ENCODE data around the gene NFIX. TPM values are rescaled to one million over a fixed set of nuclear protein-coding genes. Genes with fewer than 3 reads are reported as not detected.
A peak's percentile ranks its signal among the peaks of the same experiment; 100 is the strongest.

NFIX gene
- total and polyA plus RNA-seq, 2 of the 13 experiments (the other 11 are each of a cell fraction or from before 2014, with no cell fraction given) = 3.4 to 5.4 TPM

GRCh38 chr19:12995596-12996405 is 526 bp downstream of the NFIX start (continued):
- TF ChIP-seq ZFP1 (CRISPR knock-in tag; IDR thresholded peaks at IDR 0.05) (no peak), NR1H2 (CRISPR knock-in tag; IDR thresholded peaks at IDR 0.05; ENCODE audit: borderline replicate concordance, low read depth) (no peak), ZNF674 (CRISPR knock-in tag; IDR thresholded peaks at IDR 0.05; ENCODE audit: low read depth) (no peak), ZNF260 (CRISPR knock-in tag; IDR thresholded peaks at IDR 0.05; ENCODE audit: borderline replicate concordance, low read depth) (no peak), RERE (CRISPR knock-in tag; IDR thresholded peaks at IDR 0.05; ENCODE audit: low read depth) (no peak), CENPX (CRISPR knock-in tag; IDR thresholded peaks at IDR 0.05) (no peak), ZNF446 (CRISPR knock-in tag; IDR thresholded peaks at IDR 0.05) (peak; percentile 59; the same call in 1 of the 2 replicates), TGIF2 (CRISPR knock-in tag; IDR thresholded peaks at IDR 0.05) (no peak), LCORL (IDR thresholded peaks at IDR 0.05) (no peak), LCORL (CRISPR knock-in tag; IDR thresholded peaks at IDR 0.05) (peak; percentile 9; the same call in 1 of the 2 replicates), NFATC3 (CRISPR knock-in tag; IDR thresholded peaks at IDR 0.05) (no peak), ZFP41 (CRISPR knock-in tag; IDR thresholded peaks at IDR 0.05; ENCODE audit: borderline replicate concordance) (no peak), TBX2 (CRISPR knock-in tag; IDR thresholded peaks at IDR 0.05; ENCODE audit: borderline replicate concordance) (no peak)
- TF ChIP-seq, protein P1, sequence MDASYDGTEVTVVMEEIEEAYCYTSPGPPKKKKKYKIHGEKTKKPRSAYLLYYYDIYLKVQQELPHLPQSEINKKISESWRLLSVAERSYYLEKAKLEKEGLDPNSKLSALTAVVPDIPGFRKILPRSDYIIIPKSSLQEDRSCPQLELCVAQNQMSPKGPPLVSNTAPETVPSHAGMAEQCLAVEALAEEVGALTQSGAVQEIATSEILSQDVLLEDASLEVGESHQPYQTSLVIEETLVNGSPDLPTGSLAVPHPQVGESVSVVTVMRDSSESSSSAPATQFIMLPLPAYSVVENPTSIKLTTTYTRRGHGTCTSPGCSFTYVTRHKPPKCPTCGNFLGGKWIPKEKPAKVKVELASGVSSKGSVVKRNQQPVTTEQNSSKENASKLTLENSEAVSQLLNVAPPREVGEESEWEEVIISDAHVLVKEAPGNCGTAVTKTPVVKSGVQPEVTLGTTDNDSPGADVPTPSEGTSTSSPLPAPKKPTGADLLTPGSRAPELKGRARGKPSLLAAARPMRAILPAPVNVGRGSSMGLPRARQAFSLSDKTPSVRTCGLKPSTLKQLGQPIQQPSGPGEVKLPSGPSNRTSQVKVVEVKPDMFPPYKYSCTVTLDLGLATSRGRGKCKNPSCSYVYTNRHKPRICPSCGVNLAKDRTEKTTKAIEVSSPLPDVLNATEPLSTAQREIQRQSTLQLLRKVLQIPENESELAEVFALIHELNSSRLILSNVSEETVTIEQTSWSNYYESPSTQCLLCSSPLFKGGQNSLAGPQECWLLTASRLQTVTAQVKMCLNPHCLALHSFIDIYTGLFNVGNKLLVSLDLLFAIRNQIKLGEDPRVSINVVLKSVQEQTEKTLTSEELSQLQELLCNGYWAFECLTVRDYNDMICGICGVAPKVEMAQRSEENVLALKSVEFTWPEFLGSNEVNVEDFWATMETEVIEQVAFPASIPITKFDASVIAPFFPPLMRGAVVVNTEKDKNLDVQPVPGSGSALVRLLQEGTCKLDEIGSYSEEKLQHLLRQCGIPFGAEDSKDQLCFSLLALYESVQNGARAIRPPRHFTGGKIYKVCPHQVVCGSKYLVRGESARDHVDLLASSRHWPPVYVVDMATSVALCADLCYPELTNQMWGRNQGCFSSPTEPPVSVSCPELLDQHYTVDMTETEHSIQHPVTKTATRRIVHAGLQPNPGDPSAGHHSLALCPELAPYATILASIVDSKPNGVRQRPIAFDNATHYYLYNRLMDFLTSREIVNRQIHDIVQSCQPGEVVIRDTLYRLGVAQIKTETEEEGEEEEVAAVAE (CRISPR knock-in tag; IDR thresholded peaks at IDR 0.05; ENCODE audit: borderline replicate concordance) = no peak
- TF ChIP-seq, protein P2, sequence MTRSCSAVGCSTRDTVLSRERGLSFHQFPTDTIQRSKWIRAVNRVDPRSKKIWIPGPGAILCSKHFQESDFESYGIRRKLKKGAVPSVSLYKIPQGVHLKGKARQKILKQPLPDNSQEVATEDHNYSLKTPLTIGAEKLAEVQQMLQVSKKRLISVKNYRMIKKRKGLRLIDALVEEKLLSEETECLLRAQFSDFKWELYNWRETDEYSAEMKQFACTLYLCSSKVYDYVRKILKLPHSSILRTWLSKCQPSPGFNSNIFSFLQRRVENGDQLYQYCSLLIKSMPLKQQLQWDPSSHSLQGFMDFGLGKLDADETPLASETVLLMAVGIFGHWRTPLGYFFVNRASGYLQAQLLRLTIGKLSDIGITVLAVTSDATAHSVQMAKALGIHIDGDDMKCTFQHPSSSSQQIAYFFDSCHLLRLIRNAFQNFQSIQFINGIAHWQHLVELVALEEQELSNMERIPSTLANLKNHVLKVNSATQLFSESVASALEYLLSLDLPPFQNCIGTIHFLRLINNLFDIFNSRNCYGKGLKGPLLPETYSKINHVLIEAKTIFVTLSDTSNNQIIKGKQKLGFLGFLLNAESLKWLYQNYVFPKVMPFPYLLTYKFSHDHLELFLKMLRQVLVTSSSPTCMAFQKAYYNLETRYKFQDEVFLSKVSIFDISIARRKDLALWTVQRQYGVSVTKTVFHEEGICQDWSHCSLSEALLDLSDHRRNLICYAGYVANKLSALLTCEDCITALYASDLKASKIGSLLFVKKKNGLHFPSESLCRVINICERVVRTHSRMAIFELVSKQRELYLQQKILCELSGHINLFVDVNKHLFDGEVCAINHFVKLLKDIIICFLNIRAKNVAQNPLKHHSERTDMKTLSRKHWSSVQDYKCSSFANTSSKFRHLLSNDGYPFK (CRISPR knock-in tag; IDR thresholded peaks at IDR 0.05; ENCODE audit: borderline replicate concordance) = no peak
